ENCODE data around the gene WDR55. TPM values are rescaled to one million over a fixed set of nuclear protein-coding genes. Genes with fewer than 3 reads are reported as not detected.

WDR55 gene
- total and polyA plus RNA-seq, 4 donors, result 10.0 to 18.2 (median 11.7) TPM

- DNase-seq (ENCODE audit: low spot score), result no peak
- no peaks in the 10 kb centered on the region for H3K9me3 ChIP-seq (ENCODE audit: control insufficient read depth in 4 of 4, low read length in 3 of 4)
- no peak overlapping the region for H3K4me3 ChIP-seq (ENCODE audit: low read depth in 1 of 3, low read length in 3 of 3)
- no peaks in the 10 kb centered on the region for H3K27me3 ChIP-seq (ENCODE audit: control insufficient read depth in 4 of 4, insufficient read depth in 4 of 4, low read length in 3 of 4)
- 97% methylated on average over 7 of the region's 7 CpGs for WGBS
- H3K4me1 ChIP-seq (ENCODE audit: control insufficient read depth in 4 of 4, insufficient read depth in 4 of 4, low read length in 3 of 4), result no peaks in the 10 kb centered on the region
- no peak overlapping the region for H3K27ac ChIP-seq (ENCODE audit: low read depth in 1 of 2, low read length in 2 of 2)
- H3K9ac ChIP-seq (ENCODE audit: low read depth in 1 of 2, low read length in 2 of 2), result no peak overlapping the region
- TF ChIP-seq REST (IDR thresholded peaks at IDR 0.05) (no peak), GABPA (IDR thresholded peaks at IDR 0.05 in 1 of 2, conservative IDR thresholded peaks at IDR 0.05 in 1 of 2) (no peak), RAD21 (IDR thresholded peaks at IDR 0.05) (no peak), ATF3 (IDR thresholded peaks at IDR 0.05) (no peak), NR2F2 (IDR thresholded peaks at IDR 0.05) (no peak), HNF4G (IDR thresholded peaks at IDR 0.05) (no peak), SP1 (IDR thresholded peaks at IDR 0.05) (no peak), ZBTB33 (IDR thresholded peaks at IDR 0.05) (no peak)
- H3K36me3 ChIP-seq (ENCODE audit: control insufficient read depth in 4 of 4, insufficient read depth in 3 of 4, low read depth in 1 of 4, low read length in 3 of 4), result peaks cover 7 to 65% (median 28%) of the 10 kb centered on the region in 4 donors
Measured at GRCh38 chr5:140678993-140679392, 14.3 kb downstream of the WDR55 start.

GRCh38 chr5:140690376-140690932 is 25.8 kb downstream of the WDR55 start:
- Histone ChIP-seq H3K4me3 (ENCODE audit: low read depth in 1 of 3, low read length in 3 of 3) (peak overlapping the region; percentile 80 to 98 (median 83)), H3K9ac (ENCODE audit: low read depth in 1 of 2, low read length in 2 of 2) (peak overlapping the region; percentile 71 to 74), H3K36me3 (ENCODE audit: control insufficient read depth in 4 of 4, insufficient read depth in 3 of 4, low read depth in 1 of 4, low read length in 3 of 4) (peaks cover under 1 to 22% (median 18%) of the 10 kb centered on the region in 4 donors), H3K4me1 (ENCODE audit: control insufficient read depth in 4 of 4, insufficient read depth in 4 of 4, low read length in 3 of 4) (peaks cover 6 to 23% (median 17%) of the 10 kb centered on the region in 4 donors), H3K9me3 (ENCODE audit: control insufficient read depth in 4 of 4, low read length in 3 of 4) (no peaks in the 10 kb centered on the region), H3K27me3 (ENCODE audit: control insufficient read depth in 4 of 4, insufficient read depth in 4 of 4, low read length in 3 of 4) (no peaks in the 10 kb centered on the region), H3K27ac (ENCODE audit: low read depth in 1 of 2, low read length in 2 of 2) (peak overlapping the region; percentile 65 to 71)
- WGBS, result 58% methylated on average over 8 of the region's 8 CpGs
- DNase-seq (ENCODE audit: low spot score), result no peak
- TF ChIP-seq EGR1 (IDR thresholded peaks at IDR 0.05; ENCODE audit: low read depth in 2 of 2) (no peak), RAD21 (IDR thresholded peaks at IDR 0.05) (no peak), YY1 (IDR thresholded peaks at IDR 0.05) (no peak), MAX (IDR thresholded peaks at IDR 0.05) (no peak), HNF4A (conservative IDR thresholded peaks at IDR 0.05) (no peak), RXRA (IDR thresholded peaks at IDR 0.05) (no peak), CTCF (IDR thresholded peaks at IDR 0.05; ENCODE audit: low read depth, low read length, missing input control) (no peak), FOXA2 (IDR thresholded peaks at IDR 0.05) (no peak), SP1 (IDR thresholded peaks at IDR 0.05) (no peak), JUND (IDR thresholded peaks at IDR 0.05) (no peak), ATF3 (IDR thresholded peaks at IDR 0.05) (no peak), GABPA (IDR thresholded peaks at IDR 0.05 in 1 of 2, conservative IDR thresholded peaks at IDR 0.05 in 1 of 2) (no peak), NR2F2 (IDR thresholded peaks at IDR 0.05) (no peak), ZBTB33 (IDR thresholded peaks at IDR 0.05) (no peak)

All from liver (tissue), 9 donors.